AG04449 (cell line): Measurements from ENCODE around the gene ATP12A.

Source experiments
- CTCF ChIA-PET: fragments of 350-600 bp; formaldehyde crosslinking; extraction: SDS; loops from one replicate; lab custom pipeline; 2021; ENCODE audit warnings: antibody characterized with exemption; lab: Yijun Ruan, JAX
- POLR2A ChIA-PET: fragments of 400-600, 350-600 bp; formaldehyde crosslinking; extraction: SDS; loops from one replicate; lab custom pipeline; 2020; ENCODE audit warnings: antibody characterized with exemption, inconsistent platforms; lab: Yijun Ruan, JAX
- DNase-seq: peaks from one replicate; pipeline ENCODE4 v3.0.0-alpha.2; 2010; ENCODE audit warnings: low read depth, low spot score
- H3K4me3 ChIP-seq: 2 replicates; pipeline ENCODE4 v1.5.1; 2011; ENCODE audit warnings: low read depth, mild to moderate bottlenecking, control low read depth, low read length
- TF ChIP-seq, protein P1 (sequence below): IDR thresholded peaks from one replicate; pipeline ENCODE4 v1.5.1; 2011; ENCODE audit warnings: mild to moderate bottlenecking, moderate library complexity, low read length, control low read depth, inconsistent platforms; ENCODE audit not compliant: insufficient read depth; ENCODE audit errors: missing control alignments

ATP12A gene

DNA sequence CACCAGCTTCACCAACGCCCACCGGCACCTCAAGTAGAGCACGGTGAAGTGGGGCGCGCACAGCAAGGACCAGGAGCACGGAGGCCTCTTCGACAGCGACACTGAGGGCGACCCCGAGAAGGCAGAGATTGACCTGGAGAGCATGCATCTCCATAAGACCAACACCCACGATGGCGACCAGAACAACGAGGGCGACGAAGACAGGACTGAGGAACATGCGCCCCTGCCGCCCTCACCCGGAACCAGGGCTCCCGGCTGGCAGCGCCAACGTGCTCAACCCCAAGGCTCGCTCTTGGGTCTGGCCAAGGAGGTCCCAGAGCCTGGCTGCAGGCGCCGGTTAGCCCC, 65.3 kb downstream of the ATP12A start:
- ChIA-PET CTCF (no interaction called here), POLR2A (no interaction called here)
- H3K4me3 ChIP-seq: no peak overlapping the region
- TF ChIP-seq, protein P1, sequence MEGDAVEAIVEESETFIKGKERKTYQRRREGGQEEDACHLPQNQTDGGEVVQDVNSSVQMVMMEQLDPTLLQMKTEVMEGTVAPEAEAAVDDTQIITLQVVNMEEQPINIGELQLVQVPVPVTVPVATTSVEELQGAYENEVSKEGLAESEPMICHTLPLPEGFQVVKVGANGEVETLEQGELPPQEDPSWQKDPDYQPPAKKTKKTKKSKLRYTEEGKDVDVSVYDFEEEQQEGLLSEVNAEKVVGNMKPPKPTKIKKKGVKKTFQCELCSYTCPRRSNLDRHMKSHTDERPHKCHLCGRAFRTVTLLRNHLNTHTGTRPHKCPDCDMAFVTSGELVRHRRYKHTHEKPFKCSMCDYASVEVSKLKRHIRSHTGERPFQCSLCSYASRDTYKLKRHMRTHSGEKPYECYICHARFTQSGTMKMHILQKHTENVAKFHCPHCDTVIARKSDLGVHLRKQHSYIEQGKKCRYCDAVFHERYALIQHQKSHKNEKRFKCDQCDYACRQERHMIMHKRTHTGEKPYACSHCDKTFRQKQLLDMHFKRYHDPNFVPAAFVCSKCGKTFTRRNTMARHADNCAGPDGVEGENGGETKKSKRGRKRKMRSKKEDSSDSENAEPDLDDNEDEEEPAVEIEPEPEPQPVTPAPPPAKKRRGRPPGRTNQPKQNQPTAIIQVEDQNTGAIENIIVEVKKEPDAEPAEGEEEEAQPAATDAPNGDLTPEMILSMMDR: no peak
- no peak for DNase-seq

DNA sequence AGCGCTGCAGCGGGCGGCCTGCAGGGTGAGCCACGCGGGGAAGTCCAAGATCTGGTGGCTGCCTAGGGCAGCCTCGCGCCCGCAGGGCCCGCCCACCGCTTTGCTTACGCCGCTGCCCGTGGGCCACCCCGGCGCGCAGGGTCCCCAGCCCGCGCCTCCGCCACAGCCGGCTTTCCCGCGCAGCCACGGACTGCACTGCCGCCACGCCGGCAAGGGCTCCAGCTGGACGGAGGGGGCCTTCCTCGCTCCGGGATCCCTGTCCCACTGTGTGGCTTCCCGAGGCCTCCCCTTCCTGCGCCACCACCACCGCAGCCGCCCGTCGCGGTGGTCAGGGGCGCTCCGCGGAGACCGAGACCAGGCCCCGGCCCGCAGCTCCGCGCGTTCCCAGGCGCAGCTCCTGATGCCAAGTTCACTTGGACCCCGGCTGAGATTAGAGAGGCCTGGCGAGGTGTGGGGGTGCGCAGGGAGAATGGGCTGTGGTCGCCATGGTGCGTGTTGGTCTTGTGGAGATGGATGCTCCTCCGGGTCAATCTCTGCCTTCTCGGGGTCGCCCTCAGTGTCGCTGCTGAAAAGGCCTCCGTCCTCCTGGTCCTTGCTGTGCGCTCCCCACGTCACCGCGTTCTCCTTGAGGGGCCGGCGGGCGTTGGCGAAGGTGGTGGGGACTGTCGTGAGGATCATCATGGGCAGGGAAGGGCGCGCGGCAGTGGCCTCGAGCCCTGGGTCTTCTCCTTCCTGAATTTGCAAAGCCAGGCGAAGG, 65.8 kb downstream of the ATP12A start:
- H3K4me3 ChIP-seq: no peak overlapping the region
- TF ChIP-seq, protein P1: no peak
- DNase-seq: no peak
- ChIA-PET POLR2A (no interaction called here), CTCF (interaction anchor here (2.6 kb wide), 1 partner anchor 19 kb away, joined by 6 read pairs; no protein-coding TSS in a partner anchor)

DNA sequence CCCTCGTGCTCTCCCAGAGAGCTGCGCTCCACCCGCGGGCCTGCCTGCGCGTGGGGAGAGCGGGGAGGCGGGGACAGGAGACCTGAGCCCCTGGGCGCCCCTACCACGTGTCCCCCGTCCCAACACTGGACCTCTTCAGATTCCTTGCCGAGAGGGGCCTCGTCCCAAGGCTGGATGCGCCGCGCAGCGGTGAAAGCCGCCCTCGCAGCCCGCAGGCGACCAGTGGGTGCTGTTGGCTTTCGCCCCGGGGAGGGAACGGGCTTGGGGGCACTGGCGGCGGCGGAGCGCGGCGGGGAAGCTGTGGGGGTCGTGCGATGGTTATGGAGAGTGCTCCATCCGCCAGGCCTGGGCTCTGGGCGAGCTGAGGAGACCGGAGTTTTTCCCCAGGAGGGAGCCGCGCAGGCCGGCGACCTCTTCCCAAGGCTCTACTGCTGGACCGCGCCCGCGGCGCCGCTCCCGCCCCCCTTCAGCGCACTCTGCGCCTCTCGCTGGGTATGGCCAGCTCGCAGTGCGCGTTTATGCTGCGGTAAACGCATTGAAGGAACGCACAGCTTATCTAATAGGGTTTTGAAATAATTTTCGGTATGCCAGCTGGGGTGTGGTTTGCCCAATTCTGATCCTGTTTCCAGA, 66.5 kb downstream of the ATP12A start:
- POLR2A ChIA-PET: no interaction called here
- DNase-seq: no peak
- CTCF ChIA-PET: interaction anchor here (2.6 kb wide), 1 partner anchor 20 kb away, joined by 6 read pairs; no protein-coding TSS in a partner anchor
- TF ChIP-seq, protein P1: peak; percentile 2
- no peak overlapping the region for H3K4me3 ChIP-seq

DNA sequence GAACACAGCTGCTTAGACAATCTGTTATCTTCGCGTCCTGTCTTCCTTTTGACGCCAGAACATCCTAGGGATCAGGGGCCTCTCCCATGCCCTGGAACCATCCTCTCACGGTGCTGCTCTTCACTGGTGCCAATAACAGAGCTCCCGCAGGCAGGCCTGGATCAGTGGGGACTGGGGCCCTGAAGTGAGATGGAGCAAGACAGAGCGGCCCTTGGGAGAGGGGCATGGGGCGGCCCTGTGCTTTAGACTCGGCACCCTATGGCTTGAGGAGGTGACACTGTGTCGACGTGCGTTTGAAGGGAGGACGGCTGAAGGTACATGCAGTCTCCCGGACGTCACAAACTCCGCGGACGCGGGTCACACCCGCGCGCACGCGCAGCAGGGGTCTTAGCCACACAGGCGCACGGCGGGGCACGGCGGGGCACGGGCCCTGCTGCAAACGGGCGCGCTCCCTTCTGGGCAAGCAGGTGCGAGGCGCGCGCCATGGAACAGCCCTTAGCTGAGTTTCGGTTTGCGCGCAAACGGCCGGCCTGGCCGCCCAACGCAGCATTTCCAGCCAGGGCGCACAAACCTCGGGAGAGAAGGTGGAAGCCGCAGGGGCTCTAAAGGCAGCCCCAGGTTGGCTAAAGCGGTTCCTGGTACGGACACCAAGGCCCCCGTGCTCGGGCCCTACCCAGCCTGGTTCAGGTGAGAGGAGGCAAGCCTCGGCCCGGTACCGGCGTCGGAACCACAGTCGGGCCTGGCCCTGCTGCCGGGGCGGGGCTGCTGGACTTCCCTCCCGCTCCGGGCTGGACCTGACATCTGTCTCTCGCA, 67.2 kb downstream of the ATP12A start:
- peak overlapping the region; percentile 29 for H3K4me3 ChIP-seq
- ChIA-PET CTCF (interaction anchor here (2.6 kb wide), 1 partner anchor 21 kb away, joined by 6 read pairs; no protein-coding TSS in a partner anchor), POLR2A (no interaction called here)
- TF ChIP-seq, protein P1: no peak
- DNase-seq: no peak

DNA sequence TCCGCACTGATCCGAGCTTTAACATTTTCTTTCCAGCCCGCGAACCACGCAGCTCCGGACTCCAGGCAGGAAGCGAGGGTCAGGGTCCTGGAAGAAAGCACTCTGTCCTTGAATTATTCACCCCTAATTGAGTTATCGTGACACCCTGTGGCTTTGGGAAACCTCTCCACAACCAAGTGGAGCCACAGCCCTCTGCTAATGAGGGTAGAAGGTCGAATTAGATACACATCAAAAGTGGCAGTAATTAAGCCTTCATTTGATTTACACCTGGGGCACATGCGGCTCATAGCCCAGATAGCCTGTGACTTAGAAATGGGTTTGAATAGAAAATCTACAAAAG, 67.8 kb downstream of the ATP12A start:
- TF ChIP-seq, protein P1: no peak
- ChIA-PET POLR2A (no interaction called here), CTCF (interaction anchor here (2.6 kb wide), 1 partner anchor 21 kb away, joined by 6 read pairs; no protein-coding TSS in a partner anchor)
- no peak overlapping the region; the same call in 1 of the 2 replicates for H3K4me3 ChIP-seq
- no peak for DNase-seq

DNA sequence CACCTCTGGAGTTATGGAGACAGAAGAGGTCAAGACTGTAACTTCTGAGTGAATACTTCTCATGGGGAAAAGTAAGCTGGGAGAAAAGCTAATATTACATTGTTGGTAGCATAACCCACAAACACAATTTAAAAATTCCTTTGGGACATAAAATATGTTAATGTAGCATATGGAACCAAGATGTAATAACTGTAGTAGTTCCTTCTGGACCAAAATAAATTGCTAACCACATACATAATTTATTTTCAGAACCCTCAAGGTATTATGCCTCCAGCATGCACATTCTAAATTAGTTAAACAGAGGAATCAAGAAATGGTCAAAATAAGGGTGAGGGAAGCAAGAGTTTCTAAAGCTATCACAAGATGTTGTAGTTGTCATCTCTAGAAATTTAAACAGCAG, 79.0 kb downstream of the ATP12A start:
- no peak for DNase-seq
- no peak overlapping the region for H3K4me3 ChIP-seq
- ChIA-PET CTCF (no interaction called here), POLR2A (no interaction called here)
- TF ChIP-seq, protein P1: no peak
